HG02763 (cell line): ENCODE measurements around the gene CACNA1B.
"Not testable (repeated sequence)": the region's sequence is repeated elsewhere in the genome, so short reads cannot be mapped to it uniquely, and the experiment has no call there.

ENCODE experiments used
- ATAC-seq: cut with Tn5 transposase; IDR thresholded peaks from one replicate; pipeline ENCODE4 v1.9.1; 2021; ENCODE audit warnings: mild to moderate bottlenecking, moderate library complexity; ENCODE audit not compliant: unreplicated experiment

Gene CACNA1B

GRCh38 chr9:137877506-137878122 lies at the start of gene CACNA1B:
Gene CACNA1B (plus strand): TSS chr9:137877782. CDS start chr9:137877934, 152 bp downstream.
- not testable (repeated sequence) for ATAC-seq

GRCh38 chr9:137827908-137828526 lies 49.6 kb upstream of the CACNA1B start:
- ATAC-seq = no peak

GRCh38 chr9:137828527-137829259 lies 48.9 kb upstream of the CACNA1B start:
- ATAC-seq = no peak

GRCh38 chr9:137829260-137829996 lies 48.2 kb upstream of the CACNA1B start:
- ATAC-seq = no peak

GRCh38 chr9:137832191-137832700 lies 45.3 kb upstream of the CACNA1B start:
- ATAC-seq = no peak

- ATAC-seq = no peak
Observed at GRCh38 chr9:137832830-137833590, 44.6 kb upstream of the CACNA1B start.

- ATAC-seq = no peak
Observed at GRCh38 chr9:137833721-137834613, 43.6 kb upstream of the CACNA1B start.

GRCh38 chr9:137834846-137835546 lies 42.6 kb upstream of the CACNA1B start:
- ATAC-seq = no peak

- ATAC-seq = no peak
Observed at GRCh38 chr9:137836151-137836830, 41.3 kb upstream of the CACNA1B start.

GRCh38 chr9:137836831-137837241 lies 40.7 kb upstream of the CACNA1B start:
- ATAC-seq = no peak

GRCh38 chr9:137837345-137838278 lies 40.0 kb upstream of the CACNA1B start:
- ATAC-seq = no peak

- ATAC-seq = no peak
Observed at GRCh38 chr9:137838576-137838975, 39.0 kb upstream of the CACNA1B start.

- ATAC-seq = no peak
Observed at GRCh38 chr9:137843355-137843754, 34.2 kb upstream of the CACNA1B start.

- ATAC-seq = no peak
Observed at GRCh38 chr9:137851516-137852267, 25.9 kb upstream of the CACNA1B start.

GRCh38 chr9:137853392-137853995 lies 24.1 kb upstream of the CACNA1B start:
- no peak for ATAC-seq

GRCh38 chr9:137860361-137860760 lies 17.2 kb upstream of the CACNA1B start:
- no peak for ATAC-seq
